CD4-positive, CD25-positive, alpha-beta regulatory T cell (primary cell): Measurements from ENCODE around the gene FUBP3. TPM values are rescaled to one million over a fixed set of nuclear protein-coding genes. Genes with fewer than 3 reads are reported as not detected.
A peak's percentile ranks its signal among the peaks of the same experiment; 100 is the strongest.

Experiments used
- ATAC-seq, 2 donors: fragments of 150-1000 bp; cut with Tn5 transposase; one replicate each; pipeline ENCODE4 v1.10.0; 2021; ENCODE audit warnings: low read depth in 2 of 2, moderate number of reproducible peaks in 2 of 2, moderate library complexity in 1 of 2
- DNase-seq, 3 donors: peaks; one replicate each; pipeline versions ENCODE4 v3.0.0 to v3.0.0-alpha.2; 2012 to 2022; ENCODE audit warnings: mixed read lengths in 1 of 3
- H3K27ac ChIP-seq: one replicate; pipeline ENCODE4 v1.7.0; 2013; ENCODE audit warnings: mild to moderate bottlenecking, low read length; ENCODE audit not compliant: insufficient read depth, poor library complexity, severe bottlenecking
- H3K27me3 ChIP-seq: one replicate; pipeline ENCODE4 v1.7.0; 2013; ENCODE audit warnings: low read length; ENCODE audit not compliant: control insufficient read depth, insufficient read depth
- H3K36me3 ChIP-seq: one replicate; pipeline ENCODE4 v1.7.0; 2013; ENCODE audit warnings: mild to moderate bottlenecking, low read length, moderate library complexity; ENCODE audit not compliant: control insufficient read depth, insufficient read depth
- H3K4me1 ChIP-seq: 2 replicates; pipeline ENCODE4 v1.7.0; 2013; ENCODE audit warnings: mild to moderate bottlenecking, low read length; ENCODE audit not compliant: insufficient read depth, control insufficient read depth, poor library complexity, severe bottlenecking
- H3K4me3 ChIP-seq: one replicate; pipeline ENCODE4 v1.7.0; 2013; ENCODE audit warnings: low read depth, mild to moderate bottlenecking, low read length, moderate library complexity
- H3K9me3 ChIP-seq, 2 experiments: 1 replicate in 1 of 2; 2 replicates in 1 of 2; pipeline ENCODE4 v1.7.0; 2013; ENCODE audit warnings: low read length in 2 of 2, mild to moderate bottlenecking in 1 of 2, moderate library complexity in 1 of 2; ENCODE audit not compliant: control insufficient read depth in 2 of 2
- H3K27ac Mint-ChIP-seq, 3 donors: one replicate each; pipeline ENCODE4 v1.8.0; 2020 to 2022; ENCODE audit warnings: mild to moderate bottlenecking in 3 of 3, mixed read lengths in 3 of 3, moderate library complexity in 2 of 3
- H3K27me3 Mint-ChIP-seq: one replicate; pipeline ENCODE4 v1.8.0; 2022; ENCODE audit warnings: mild to moderate bottlenecking, mixed read lengths
- H3K36me3 Mint-ChIP-seq: one replicate; pipeline ENCODE4 v1.8.0; 2020; ENCODE audit warnings: mixed read lengths
- H3K4me1 Mint-ChIP-seq, 4 donors: one replicate each; pipeline ENCODE4 v1.8.0; 2020 to 2022; ENCODE audit warnings: mixed read lengths in 4 of 4, mild to moderate bottlenecking in 1 of 4
- H3K4me3 Mint-ChIP-seq, 4 donors: one replicate each; pipeline ENCODE4 v1.8.0; 2020 to 2022; ENCODE audit warnings: mild to moderate bottlenecking in 4 of 4, mixed read lengths in 4 of 4, moderate library complexity in 3 of 4
- H3K9me3 Mint-ChIP-seq, 7 donors: one replicate each; pipeline ENCODE4 v1.8.0; 2020 to 2022; ENCODE audit warnings: mixed read lengths in 7 of 7, mild to moderate bottlenecking in 3 of 7, moderate library complexity in 2 of 7
- polyA plus RNA-seq, 4 donors: library from polyadenylated mRNA; unstranded; fragments of 300-500 nt; fragmentation: Illumina TruSeq; gene quantifications; one replicate each; pipeline ENCODE4 v1.2.3, GENCODE V29; 2021
- total RNA-seq: library from RNA; stranded (reverse); gene quantifications from one replicate; pipeline ENCODE4 v1.2.3, GENCODE V29; 2022

Gene FUBP3
- total and polyA plus RNA-seq, 5 donors from 2014 or later, result 20.0 to 34.2 (median 24.6) TPM

GRCh38 chr9:130659699-130660248 lies 80.4 kb downstream of the FUBP3 start:
- peaks cover 64% of the 10 kb centered on the region for H3K27me3 Mint-ChIP-seq
- H3K4me3 Mint-ChIP-seq, result no peak overlapping the region
- no peaks in the 10 kb centered on the region for H3K9me3 ChIP-seq
- peaks cover 13% of the 10 kb centered on the region for H3K27me3 ChIP-seq
- H3K4me1 ChIP-seq, result peaks cover 44% of the 10 kb centered on the region
- DNase-seq (no peak), ATAC-seq (no peak)
- H3K4me3 ChIP-seq, result no peak overlapping the region
- peaks cover 0 to 30% (median 5%) of the 10 kb centered on the region in 4 donors for H3K4me1 Mint-ChIP-seq
- H3K36me3 Mint-ChIP-seq, result no peaks in the 10 kb centered on the region
- H3K36me3 ChIP-seq, result no peaks in the 10 kb centered on the region
- H3K27ac Mint-ChIP-seq, result no peak overlapping the region
- no peak overlapping the region for H3K27ac ChIP-seq
- peaks cover 0 to 3% (median 0%) of the 10 kb centered on the region in 7 donors for H3K9me3 Mint-ChIP-seq

DNA sequence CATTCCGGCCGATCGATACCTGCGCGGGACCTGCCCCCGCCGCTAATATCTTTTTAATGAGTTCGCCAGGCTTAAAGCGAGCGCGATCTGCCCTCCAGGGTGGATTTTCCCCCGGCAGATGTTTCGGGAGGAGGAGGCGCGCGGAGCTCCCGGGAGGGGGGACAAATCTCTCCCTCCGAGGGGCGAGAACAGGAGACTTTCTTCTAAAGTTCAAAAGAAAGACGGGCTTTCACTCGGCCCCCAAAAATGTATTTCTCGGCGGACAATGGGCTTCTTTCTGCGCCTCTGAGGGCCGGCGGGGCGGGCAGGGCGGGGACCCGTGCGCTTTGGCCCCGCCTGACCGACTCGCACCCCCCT lies 80.9 kb downstream of the FUBP3 start:
- ATAC-seq, result no peak
- H3K27me3 ChIP-seq, result peaks cover 14% of the 10 kb centered on the region
- peaks cover 45% of the 10 kb centered on the region for H3K4me1 ChIP-seq
- no peak overlapping the region for H3K4me3 ChIP-seq
- Mint-ChIP-seq H3K4me3 (no peak overlapping the region), H3K36me3 (no peaks in the 10 kb centered on the region), H3K27me3 (peaks cover 66% of the 10 kb centered on the region), H3K4me1 (peaks cover 0 to 31% (median 6%) of the 10 kb centered on the region in 4 donors), H3K27ac (no peak overlapping the region), H3K9me3 (peaks cover 0 to 3% (median 0%) of the 10 kb centered on the region in 7 donors)
- no peaks in the 10 kb centered on the region for H3K36me3 ChIP-seq
- no peaks in the 10 kb centered on the region for H3K9me3 ChIP-seq
- no peak overlapping the region for H3K27ac ChIP-seq
- no peak for DNase-seq

- peaks cover 0 to 3% (median 0%) of the 10 kb centered on the region in 7 donors for H3K9me3 Mint-ChIP-seq
- Histone ChIP-seq H3K27me3 (peaks cover 17% of the 10 kb centered on the region), H3K4me3 (no peak overlapping the region), H3K36me3 (no peaks in the 10 kb centered on the region), H3K27ac (no peak overlapping the region), H3K9me3 (no peaks in the 10 kb centered on the region), H3K4me1 (peaks cover 51% of the 10 kb centered on the region)
- H3K36me3 Mint-ChIP-seq, result no peaks in the 10 kb centered on the region
- H3K4me1 Mint-ChIP-seq, result peaks cover 0 to 34% (median 9%) of the 10 kb centered on the region in 4 donors
- H3K27me3 Mint-ChIP-seq, result peaks cover 67% of the 10 kb centered on the region
- no peak overlapping the region for H3K27ac Mint-ChIP-seq
- ATAC-seq, result peak in 1 of 2 donors; percentile 16
- no peak for DNase-seq
- H3K4me3 Mint-ChIP-seq, result peak overlapping the region in 1 of 4 donors; percentile 10
These were observed 81.5 kb downstream of the FUBP3 start for GRCh38 chr9:130660683-130661450.

DNA sequence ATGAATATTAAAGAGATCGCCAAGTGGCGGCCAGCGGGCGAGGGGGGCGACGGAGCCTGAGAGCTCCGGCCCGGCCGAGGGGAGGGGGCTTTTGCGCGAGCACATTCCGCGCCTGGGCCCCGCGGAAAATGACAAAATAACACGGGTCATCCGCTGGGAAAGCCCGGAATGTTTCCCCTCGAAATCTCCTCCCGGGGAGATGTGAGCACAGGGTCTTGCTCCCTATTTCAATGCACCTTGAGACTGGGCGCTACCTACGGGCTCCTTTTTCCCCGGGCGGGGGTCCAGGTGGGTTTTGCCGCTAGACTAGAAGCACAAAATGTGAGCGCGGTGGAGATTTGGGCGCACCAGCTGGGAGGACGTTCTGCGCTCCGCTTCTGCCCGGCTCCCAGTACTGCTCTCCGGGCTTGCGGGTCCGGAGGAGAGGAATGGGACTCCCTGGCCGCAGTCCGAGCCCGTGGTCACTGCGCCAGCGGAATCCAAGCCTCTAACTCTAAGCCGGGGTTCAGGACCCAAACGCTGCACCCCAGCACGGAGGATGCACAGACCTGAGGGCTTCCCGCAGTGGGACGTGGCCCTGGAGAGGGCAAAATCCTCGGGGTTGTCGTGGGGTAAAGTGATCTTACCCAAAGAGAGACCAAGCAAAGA lies 82.2 kb downstream of the FUBP3 start:
- H3K36me3 Mint-ChIP-seq, result no peaks in the 10 kb centered on the region
- Histone ChIP-seq H3K27me3 (peaks cover 17% of the 10 kb centered on the region), H3K4me3 (no peak overlapping the region), H3K4me1 (peaks cover 58% of the 10 kb centered on the region), H3K9me3 (no peaks in the 10 kb centered on the region), H3K36me3 (no peaks in the 10 kb centered on the region), H3K27ac (no peak overlapping the region)
- peak overlapping the region in 2 of 4 donors; percentile 16 to 52 for H3K4me3 Mint-ChIP-seq
- no peak for ATAC-seq
- peaks cover 0 to 37% (median 9%) of the 10 kb centered on the region in 4 donors for H3K4me1 Mint-ChIP-seq
- peaks cover 68% of the 10 kb centered on the region for H3K27me3 Mint-ChIP-seq
- no peak overlapping the region for H3K27ac Mint-ChIP-seq
- H3K9me3 Mint-ChIP-seq, result peaks cover 0 to 3% (median 0%) of the 10 kb centered on the region in 7 donors
- no peak for DNase-seq

- Mint-ChIP-seq H3K27ac (peak overlapping the region in 1 of 3 donors; percentile 48), H3K4me3 (peak overlapping the region in 3 of 4 donors; percentile 30 to 74 (median 71))
- peaks cover 59% of the 10 kb centered on the region for H3K4me1 ChIP-seq
These were observed 83.0 kb downstream of the FUBP3 start for GRCh38 chr9:130662099-130662969.

DNA sequence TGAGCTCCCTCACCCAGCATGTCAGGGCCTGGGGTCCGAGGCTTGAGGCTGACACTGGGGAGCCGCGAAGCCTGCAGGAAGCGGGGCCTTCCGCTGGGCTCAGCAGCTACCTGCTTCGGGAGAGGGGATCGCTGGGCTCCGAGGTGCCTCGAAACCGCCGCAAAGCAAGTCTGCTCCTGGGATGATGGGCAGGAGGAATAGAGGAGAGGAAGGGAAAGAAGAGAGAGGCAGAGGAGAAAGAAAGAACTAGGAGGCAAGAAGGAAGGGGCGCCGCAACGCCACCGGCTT lies 83.5 kb downstream of the FUBP3 start:
- peaks cover 68% of the 10 kb centered on the region for H3K27me3 Mint-ChIP-seq

More at GRCh38 chr9:130662099-130662969, 83.0 kb downstream of the FUBP3 start:
- ATAC-seq (no peak), DNase-seq (no peak)
- peaks cover 70% of the 10 kb centered on the region for H3K27me3 Mint-ChIP-seq
- Histone ChIP-seq H3K9me3 (no peaks in the 10 kb centered on the region), H3K27ac (no peak overlapping the region), H3K36me3 (no peaks in the 10 kb centered on the region), H3K4me3 (no peak overlapping the region), H3K27me3 (peaks cover 15% of the 10 kb centered on the region)
- H3K36me3 Mint-ChIP-seq, result no peaks in the 10 kb centered on the region
- H3K4me1 Mint-ChIP-seq, result peaks cover 0 to 37% (median 9%) of the 10 kb centered on the region in 4 donors
- peaks cover 0 to 2% (median 0%) of the 10 kb centered on the region in 7 donors for H3K9me3 Mint-ChIP-seq

DNA sequence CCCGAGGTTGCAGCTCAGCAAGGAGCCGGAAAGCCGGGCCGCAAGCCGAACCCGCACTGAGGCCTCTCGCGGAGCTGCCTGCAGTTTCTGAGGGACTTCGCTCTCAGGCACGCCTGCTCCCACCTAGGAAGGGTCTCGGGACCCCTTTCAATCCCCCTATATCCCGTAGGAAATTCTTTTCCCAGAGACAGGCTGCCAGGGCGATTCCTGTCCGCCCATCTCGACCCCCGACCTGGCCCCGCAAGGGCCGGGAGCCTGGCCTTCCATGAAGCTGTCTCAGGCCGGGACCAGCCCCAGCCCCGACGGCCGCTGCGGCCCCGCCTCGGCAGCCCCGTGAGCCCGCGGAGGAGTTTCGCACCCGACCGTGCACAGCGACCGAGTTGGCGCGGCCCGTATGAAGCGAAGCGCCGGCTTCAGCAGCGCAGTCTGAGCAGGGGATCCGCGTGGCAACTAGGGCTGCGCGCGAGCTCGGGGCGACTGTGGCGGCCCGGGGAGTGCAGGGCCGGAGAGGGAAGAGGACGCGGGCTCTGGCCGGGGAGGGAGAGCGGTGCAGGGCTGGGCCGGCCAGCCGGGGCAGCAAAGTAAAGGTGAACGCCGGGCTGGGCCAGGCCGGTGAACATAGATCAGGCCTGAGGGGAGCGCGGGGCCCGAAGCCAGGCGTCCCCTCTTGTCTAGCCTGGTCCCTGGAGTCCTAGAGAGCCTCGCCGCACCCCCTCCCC lies 84.0 kb downstream of the FUBP3 start:
- Histone ChIP-seq H3K36me3 (no peaks in the 10 kb centered on the region), H3K27me3 (peaks cover 19% of the 10 kb centered on the region), H3K9me3 (no peaks in the 10 kb centered on the region), H3K4me1 (peaks cover 59% of the 10 kb centered on the region), H3K4me3 (no peak overlapping the region), H3K27ac (no peak overlapping the region)
- Mint-ChIP-seq H3K27me3 (peaks cover 68% of the 10 kb centered on the region), H3K4me1 (peaks cover 0 to 35% (median 9%) of the 10 kb centered on the region in 4 donors), H3K4me3 (peak overlapping the region in 3 of 4 donors; percentile 68 to 74 (median 71)), H3K36me3 (no peaks in the 10 kb centered on the region), H3K27ac (no peak overlapping the region), H3K9me3 (peaks cover 0 to 2% (median 0%) of the 10 kb centered on the region in 7 donors)
- ATAC-seq (no peak), DNase-seq (no peak)

More for the DNA sequence above, 83.5 kb downstream of the FUBP3 start:
- peak overlapping the region in 2 of 4 donors; percentile 71 to 74 for H3K4me3 Mint-ChIP-seq
- no peaks in the 10 kb centered on the region for H3K9me3 ChIP-seq
- ATAC-seq (no peak), DNase-seq (no peak)
- peaks cover 59% of the 10 kb centered on the region for H3K4me1 ChIP-seq
- no peaks in the 10 kb centered on the region for H3K36me3 ChIP-seq
- peaks cover 0 to 2% (median 0%) of the 10 kb centered on the region in 7 donors for H3K9me3 Mint-ChIP-seq
- peaks cover 0 to 37% (median 9%) of the 10 kb centered on the region in 4 donors for H3K4me1 Mint-ChIP-seq
- no peak overlapping the region for H3K27ac Mint-ChIP-seq
- no peaks in the 10 kb centered on the region for H3K36me3 Mint-ChIP-seq
- H3K4me3 ChIP-seq, result no peak overlapping the region
- peaks cover 19% of the 10 kb centered on the region for H3K27me3 ChIP-seq
- no peak overlapping the region for H3K27ac ChIP-seq
